GF-D8 (cell line): ENCODE results near the gene APBB2.
"Not testable (repeated sequence)": the region's sequence is repeated elsewhere in the genome, so short reads cannot be mapped to it uniquely, and the experiment has no call there.

Experiments used
- DNase-seq: peaks from one replicate; lab custom pipeline; 2025; lab: John Stamatoyannopoulos, UW

APBB2 gene

DNA sequence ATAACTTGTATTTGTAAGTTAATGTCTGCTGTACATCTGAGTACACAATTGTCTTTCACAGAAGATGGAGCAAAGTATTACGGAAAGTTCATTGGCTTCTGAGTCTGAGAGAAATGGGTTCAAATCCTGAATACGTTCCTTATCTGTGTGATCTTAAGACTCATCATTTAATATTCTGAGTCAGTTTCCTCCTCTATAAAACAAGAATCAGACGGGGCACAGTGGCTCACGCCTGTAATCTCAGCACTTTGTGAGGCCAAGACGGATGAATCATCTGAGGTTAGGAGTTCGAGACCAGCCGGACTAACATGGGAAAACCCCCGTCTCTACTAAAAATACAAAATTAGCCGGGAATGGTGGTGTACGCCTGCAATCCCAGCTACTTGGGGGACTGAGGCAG is 57.8 kb downstream of the APBB2 start:
- DNase-seq, result no peak

- DNase-seq, result no peak
These were observed 59.0 kb downstream of the APBB2 start for GRCh38 chr4:41155194-41155830.

- no peak for DNase-seq
These were observed 59.5 kb downstream of the APBB2 start for GRCh38 chr4:41154814-41155177.

DNA sequence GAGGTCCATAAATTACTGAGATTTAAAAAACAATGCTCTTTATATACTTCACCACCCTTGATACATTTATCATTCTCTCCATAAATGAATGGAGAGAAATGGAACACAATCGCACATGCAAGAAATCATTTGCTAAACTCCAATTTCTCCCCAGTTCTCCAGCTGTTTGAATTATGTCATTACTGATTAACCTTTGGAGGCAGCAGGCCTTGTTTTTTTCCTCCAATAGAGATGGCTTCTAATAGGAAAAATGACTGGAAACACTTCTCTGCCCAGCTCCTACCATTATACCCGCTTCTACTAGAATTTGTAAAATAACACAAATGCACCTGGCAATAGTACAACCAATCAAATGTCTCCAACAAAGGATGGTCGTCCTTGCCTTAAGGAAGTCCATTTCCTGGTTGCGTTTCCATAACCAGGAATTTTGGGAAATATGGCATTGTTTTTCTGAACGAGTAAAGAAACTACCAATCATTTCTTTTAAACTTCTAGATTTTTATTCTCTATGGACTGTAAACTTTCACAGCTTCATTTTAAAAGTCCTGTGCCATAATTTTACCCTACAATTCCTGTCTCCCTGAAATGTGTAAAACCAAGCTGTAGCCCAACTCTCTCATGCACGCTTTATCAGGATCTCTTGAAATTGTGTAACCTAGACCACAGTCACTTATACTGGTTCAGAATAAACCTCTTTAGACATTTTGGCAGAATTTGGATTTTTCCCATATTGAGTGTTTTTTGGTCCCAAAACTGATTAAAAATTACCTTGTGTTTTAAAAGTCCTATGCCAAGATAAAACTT is 60.1 kb downstream of the APBB2 start:
- DNase-seq, result no peak

DNA sequence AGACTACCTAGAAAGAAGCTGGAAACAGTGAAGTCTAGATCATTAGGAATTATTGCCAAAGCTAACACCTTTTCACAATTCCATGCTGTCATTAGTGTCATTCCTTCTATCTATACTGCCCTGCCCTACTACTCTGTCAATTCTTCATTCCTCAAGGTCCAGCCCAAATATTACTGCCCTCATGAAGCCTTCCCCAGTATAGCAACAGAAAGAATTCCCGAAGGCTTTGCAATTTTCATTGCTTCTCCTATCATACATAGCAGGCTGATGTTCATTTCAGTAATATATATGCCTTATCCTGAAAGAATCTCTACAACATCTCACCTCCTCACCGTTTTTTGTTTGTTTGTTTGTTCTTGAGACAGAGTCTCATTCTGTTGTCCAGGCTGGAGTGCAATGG is 63.9 kb downstream of the APBB2 start:
- DNase-seq, result no peak

- not testable (repeated sequence) for DNase-seq
These were observed 64.8 kb downstream of the APBB2 start for GRCh38 chr4:41149568-41149967.

DNA sequence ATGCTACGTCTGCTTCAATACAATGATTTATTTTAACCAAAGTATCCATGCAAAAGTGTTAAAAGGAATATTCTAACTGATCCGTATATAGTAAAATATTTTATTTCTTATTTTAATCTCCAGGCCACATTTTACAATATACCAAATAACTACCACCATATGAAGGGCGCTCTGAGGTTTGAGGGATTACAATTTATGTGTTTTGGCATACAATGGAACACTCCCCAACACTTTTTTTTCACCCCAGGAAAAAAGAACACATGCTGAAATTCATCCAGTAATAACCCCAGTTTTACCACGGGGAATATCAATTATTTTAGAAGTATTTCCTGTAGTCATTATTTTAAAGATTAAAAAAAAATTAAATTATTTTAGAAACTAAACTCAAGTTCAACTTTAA is 65.4 kb downstream of the APBB2 start:
- no peak for DNase-seq

GRCh38 chr4:41148292-41148691 is 66.0 kb downstream of the APBB2 start:
- no peak for DNase-seq

DNA sequence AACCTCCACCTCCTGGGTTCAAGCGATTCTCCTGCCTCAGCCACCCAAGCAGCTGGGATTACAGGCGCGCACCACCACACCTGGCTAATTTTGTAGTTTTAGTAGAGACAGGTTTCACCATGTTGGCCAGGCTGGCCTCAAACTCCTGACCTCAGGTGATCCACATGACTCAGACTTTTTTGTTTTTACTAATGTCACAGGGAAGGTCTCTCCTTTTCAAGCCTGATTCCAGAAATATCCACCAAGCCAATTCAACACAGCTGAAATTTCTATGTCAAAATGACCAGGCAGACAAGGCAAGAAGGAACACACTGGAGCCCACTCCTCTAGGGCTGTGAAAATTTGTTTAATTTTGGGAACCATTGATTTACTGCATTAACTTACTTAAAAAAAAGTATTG is 66.8 kb downstream of the APBB2 start:
- not testable (repeated sequence) for DNase-seq

DNA sequence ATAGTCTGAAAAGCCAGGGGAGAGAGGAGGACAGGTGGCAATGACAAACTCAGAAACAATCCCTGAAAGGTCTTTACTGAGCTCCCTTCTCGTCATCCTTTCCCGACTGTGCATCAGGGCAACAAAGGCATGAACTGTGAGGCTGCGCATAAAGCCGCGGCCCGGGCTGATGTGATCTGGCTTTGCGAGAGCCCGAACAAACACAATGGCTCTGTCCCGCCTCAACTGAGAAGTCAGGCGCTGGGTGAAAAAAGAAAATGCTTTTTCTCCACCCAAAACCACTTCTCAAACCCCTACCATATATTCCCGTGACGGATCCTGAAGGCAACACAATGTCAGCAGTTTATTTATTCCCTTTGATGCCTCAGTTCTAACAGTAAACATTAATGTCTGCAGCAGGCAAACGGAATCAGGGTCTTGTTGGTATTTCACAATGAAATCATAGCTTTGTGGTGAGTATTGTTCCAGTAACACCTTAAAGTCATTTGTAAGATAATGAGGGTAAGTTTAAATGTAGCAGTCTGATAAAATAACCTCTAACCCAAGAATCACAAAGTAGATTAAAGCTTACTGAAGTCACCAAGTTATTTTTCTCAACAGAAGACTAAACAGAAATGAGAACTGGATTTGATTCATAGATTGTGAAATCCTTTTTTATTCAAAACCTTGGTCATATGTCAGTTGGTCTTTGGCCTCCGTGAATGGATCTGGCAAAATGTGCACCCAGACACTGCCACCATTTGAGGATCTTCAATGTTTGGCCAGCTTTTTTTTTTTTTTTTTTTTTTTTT is 67.4 kb downstream of the APBB2 start:
- DNase-seq, result no peak

- DNase-seq, result no peak
These were observed 68.1 kb downstream of the APBB2 start for GRCh38 chr4:41146196-41146595.

DNA sequence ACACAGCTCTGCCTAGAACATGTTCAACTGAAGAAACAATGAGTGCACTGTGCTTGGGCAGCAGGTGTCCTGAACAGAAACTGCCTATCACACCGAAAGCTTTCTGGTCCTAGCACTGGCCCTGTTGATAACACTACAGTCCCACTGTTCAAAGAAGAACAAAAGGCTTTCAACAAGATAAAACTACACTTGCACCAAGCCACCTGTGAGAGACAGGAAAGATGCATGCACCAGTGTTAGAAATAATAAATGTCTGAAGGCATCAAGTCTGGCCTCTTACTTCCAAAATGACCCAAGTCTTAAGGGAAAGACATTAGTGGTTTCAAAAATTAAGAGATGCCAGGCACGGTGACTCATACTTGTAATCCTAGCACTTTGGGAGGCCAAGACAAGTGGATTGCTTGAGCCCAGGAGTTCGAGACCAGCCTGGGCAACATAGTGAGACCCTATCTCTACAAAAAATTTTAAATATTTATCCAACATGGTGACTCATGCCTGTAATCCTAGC is 68.7 kb downstream of the APBB2 start:
- DNase-seq, result no peak

DNA sequence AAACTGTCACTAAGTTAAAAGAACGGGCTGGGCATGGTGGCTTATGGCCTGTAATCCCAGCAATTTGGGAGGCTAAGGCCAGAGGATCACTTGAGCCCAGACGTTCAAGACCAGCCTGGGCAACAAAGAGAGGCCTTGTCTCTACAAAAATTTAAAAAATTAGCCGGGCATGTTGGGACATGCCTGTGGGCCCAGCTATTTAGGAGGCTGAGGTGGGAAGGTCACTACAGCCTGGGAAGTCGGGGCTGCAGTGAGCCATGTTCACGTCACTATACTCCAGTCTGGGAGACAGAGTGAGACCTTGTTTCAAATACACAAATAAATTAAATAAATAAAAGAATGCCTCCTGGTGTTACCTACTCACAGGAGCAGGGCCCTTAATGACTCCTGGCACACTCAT is 69.5 kb downstream of the APBB2 start:
- no peak for DNase-seq

GRCh38 chr4:41144040-41144379 is 70.3 kb downstream of the APBB2 start:
- no peak for DNase-seq

DNA sequence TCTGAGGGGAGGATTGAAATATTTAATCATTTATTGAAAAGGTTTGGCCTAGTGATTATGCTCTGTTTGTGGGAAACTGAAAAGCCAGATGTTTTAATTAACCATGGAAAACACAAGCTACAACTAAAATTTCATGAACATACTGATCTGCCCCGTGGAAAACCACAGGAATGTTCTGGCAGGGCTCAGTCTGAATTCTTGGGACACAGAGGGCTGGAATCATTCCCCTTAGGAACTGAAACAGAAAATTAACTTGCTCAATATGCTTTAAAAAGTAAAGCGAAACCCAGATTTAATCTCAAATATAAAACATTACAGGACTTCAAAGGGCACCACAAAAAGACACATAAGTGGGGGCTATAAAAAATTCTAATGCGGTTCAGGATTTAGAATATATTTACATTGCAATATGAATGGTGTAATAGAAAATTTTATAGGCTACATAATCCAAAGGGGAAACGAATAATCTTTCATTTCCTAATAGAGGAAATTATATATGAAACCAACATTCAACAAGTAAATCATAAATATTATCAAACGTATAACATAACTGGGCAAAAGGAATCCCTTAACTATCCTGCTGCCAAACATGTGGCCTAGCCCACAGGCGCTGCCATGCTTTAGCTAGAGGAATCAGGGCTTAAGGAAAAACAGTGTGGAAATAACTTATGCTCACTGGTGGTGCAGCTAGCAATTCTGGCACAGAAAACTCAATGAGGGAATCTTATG is 70.9 kb downstream of the APBB2 start:
- no peak for DNase-seq

DNA sequence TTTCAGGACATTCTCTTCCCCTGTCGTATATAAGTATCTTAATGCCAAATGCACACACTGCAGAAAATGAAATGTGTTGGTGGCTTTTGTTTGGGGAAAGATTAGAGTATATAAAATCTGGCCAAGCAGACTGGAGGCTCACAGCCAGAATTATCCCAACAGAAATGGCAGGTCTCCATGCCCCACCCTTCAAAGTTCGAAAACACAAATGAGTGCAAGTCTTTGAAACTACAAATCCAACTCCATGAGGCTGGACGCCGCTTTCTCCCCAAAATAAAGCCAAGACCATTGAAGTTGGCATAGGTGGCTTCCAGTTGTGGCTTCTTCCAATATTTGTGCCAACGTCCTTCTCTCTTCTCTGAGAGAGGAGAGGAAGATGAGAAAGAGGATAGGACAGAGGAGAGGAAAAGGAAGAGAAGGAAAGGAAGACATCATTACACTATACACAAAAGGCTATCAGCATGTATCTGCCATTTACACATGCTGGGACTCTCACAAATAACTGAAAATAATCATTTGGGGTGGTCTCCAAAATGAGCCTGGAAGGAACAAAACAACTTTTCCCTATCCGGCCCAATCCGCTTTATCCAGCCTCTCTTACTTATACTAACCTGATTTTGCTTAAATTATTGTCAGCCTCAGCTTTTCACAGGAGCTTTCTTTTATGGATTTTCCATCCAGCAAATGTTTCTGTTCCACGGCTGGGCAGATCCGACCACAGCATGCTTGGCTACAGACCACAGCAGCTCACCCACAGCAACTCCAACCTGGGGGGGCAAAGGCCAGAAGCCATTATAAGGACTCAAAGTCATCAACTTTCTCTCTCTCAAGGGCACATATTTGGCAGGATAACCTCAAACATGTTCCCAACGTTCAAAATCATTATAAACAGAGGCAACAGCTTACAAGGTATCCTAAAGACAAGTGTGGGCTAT is 71.7 kb downstream of the APBB2 start:
- no peak for DNase-seq

DNA sequence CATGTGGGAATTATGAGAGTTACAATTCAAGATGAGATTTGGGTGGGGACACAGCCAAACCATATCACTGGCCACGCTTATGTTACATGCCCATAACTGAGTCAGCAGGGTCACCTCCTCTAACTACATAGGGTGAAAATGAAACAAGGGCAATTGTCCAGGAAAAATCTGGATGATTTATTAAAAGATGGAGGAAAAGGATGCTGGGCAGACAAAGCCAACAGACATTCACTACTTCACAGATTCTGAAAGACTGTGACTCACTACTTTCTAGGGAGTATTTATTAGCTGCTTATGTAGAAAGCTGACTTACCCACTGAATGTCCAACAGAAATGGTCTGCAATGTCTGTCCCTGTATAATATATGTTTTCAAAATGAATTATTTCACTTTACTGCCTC is 72.4 kb downstream of the APBB2 start:
- no peak for DNase-seq

DNA sequence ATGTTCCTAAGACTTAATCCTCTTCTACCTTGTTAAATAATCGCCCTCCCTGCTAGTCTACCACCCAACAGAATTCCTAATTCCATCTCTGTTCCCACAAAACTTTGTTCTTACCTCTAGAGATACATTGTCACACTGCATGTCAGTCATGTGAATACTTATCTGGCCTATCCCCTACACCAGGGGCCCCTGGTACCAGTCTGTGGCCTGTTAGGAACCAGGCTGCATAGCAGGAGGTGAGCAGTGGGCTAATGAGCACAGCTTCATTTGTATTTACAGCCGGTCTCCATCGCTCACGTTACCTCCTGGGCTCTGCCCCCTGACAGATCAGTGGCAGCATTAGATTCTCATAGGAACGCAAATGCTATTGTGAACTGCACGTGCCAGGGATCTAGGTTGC is 73.9 kb downstream of the APBB2 start:
- no peak for DNase-seq

DNA sequence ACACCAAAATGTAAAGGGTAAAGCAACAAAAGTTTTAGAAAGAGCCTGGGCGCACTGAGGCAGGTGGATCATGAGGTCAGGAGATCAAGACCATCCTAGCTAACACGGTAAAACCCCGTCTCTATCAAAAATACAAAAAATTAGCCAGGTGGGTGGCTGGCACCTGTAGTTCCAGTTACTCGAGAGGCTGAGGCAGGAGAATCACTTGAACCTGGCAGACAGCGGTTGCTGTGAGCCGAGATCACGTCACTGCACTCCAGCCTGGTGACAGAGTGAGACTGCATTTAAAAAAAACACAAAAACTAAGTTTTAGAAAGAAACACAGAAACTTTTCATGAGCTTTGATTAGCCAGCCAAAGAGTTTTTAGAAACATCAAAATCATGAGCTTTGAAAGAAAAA is 76.5 kb downstream of the APBB2 start:
- DNase-seq, result no peak

DNA sequence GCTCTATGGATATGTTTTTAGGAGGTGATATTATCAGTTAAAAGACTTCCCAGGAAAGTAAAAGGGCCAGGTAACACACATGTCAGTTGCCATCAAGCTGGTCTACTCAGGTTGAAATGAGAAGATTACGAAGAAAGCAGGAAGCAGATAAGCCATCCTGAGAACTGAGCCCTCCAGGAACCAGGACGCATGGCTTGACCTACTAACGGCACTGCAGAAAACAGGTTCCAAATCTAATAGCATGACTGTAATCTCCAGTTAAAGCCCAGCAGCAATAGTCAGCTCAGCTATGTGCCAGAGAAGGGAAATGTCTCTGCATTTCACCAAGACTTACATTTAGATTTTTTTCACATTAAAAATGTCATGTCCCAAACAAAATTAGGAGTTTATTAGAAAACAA is 77.9 kb downstream of the APBB2 start:
- no peak for DNase-seq

DNA sequence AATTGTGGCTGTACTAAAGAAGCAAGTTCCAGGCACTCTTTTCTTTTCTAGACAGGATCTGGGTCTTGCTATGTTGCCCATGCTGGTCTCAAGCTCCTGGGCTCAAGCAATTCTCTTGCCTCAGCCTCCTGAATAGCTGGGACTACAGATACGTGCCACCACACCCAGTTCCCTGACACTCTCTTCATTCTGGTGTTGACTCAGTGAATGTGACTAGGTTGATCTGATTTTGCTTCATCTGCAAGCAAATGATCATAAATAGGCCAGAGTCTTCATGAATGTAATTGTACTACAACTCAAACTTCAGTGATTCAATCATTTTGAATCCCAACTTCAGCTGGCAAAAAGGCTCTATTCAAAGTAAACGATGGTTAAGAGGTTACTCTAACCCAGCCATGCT is 78.5 kb downstream of the APBB2 start:
- no peak for DNase-seq
